ENCODE data around the gene TNFRSF13B. TPM values are rescaled to one million over a fixed set of nuclear protein-coding genes. Genes with fewer than 3 reads are reported as not detected.

Gene TNFRSF13B
- total RNA-seq, 4 donors from 2014 or later = not detected

GRCh38 chr17:16934133-16934795 lies 37.7 kb downstream of the TNFRSF13B start:
- TF ChIP-seq, protein P1, sequence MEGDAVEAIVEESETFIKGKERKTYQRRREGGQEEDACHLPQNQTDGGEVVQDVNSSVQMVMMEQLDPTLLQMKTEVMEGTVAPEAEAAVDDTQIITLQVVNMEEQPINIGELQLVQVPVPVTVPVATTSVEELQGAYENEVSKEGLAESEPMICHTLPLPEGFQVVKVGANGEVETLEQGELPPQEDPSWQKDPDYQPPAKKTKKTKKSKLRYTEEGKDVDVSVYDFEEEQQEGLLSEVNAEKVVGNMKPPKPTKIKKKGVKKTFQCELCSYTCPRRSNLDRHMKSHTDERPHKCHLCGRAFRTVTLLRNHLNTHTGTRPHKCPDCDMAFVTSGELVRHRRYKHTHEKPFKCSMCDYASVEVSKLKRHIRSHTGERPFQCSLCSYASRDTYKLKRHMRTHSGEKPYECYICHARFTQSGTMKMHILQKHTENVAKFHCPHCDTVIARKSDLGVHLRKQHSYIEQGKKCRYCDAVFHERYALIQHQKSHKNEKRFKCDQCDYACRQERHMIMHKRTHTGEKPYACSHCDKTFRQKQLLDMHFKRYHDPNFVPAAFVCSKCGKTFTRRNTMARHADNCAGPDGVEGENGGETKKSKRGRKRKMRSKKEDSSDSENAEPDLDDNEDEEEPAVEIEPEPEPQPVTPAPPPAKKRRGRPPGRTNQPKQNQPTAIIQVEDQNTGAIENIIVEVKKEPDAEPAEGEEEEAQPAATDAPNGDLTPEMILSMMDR (IDR thresholded peaks at IDR 0.05) = no peak
- no peak for TF ChIP-seq POLR2A (IDR thresholded peaks at IDR 0.05)
- Histone ChIP-seq H3K27ac (no peak overlapping the region), H3K36me3 (no peaks in the 10 kb centered on the region), H3K27me3 (no peaks in the 10 kb centered on the region), H3K9me3 (no peaks in the 10 kb centered on the region), H3K4me3 (no peak overlapping the region), H3K4me1 (no peaks in the 10 kb centered on the region)
- intact Hi-C loops (cut with DNase I; ENCODE audit: low total_unique reads) = no loop called here
- no peak for DNase-seq

GRCh38 chr17:16933317-16934132 lies 38.4 kb downstream of the TNFRSF13B start:
- H3K27me3 ChIP-seq = no peaks in the 10 kb centered on the region
- no peaks in the 10 kb centered on the region for H3K9me3 ChIP-seq
- no peaks in the 10 kb centered on the region for H3K36me3 ChIP-seq
- H3K27ac ChIP-seq = no peak overlapping the region
- TF ChIP-seq, protein P1 (IDR thresholded peaks at IDR 0.05) = no peak
- TF ChIP-seq POLR2A (IDR thresholded peaks at IDR 0.05) = no peak
- intact Hi-C loops (cut with DNase I; ENCODE audit: low total_unique reads) = no loop called here
- DNase-seq = no peak
- H3K4me1 ChIP-seq = no peaks in the 10 kb centered on the region
- no peak overlapping the region for H3K4me3 ChIP-seq

DNA sequence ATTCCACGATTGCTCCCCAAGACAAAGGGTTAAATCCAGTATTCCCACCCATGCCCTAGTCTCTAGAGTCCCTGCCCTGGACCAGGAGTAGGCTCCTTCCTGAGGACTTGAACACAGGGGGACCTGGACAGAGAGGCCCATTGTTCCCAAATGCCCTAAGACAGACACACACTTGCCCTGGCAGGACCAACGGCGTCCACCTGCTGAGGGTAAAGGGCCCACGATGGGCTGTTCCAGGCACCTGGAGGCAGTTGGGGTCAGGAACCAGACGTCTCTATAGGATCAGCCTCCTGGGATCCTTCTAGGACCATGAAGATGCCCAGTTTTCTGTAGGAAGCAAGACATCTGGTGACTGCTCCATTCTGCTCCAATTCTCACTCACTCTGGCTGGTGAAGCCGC lies 39.3 kb downstream of the TNFRSF13B start:
- H3K4me3 ChIP-seq = no peak overlapping the region

DNA sequence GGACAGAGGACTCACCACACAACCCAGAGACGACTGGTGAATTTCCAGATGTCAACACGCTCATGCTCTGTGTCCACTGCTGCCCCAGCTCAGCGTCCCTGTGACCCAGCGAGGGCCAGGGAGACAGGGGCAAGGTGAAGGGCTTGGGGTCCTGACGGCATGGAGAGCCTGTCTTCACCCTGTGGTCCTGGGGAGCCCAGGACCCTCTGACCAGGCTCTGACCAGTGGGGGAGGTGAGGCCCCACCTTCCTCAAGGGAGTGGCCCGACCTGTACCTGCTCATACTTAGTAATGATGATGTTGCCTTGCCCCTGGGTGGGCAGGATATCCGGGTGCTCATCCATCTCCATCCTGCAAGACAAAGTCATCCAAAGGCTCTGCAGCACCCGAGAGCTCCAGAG lies 39.8 kb downstream of the TNFRSF13B start:
- no peak overlapping the region for H3K4me3 ChIP-seq
- H3K36me3 ChIP-seq = no peaks in the 10 kb centered on the region
- no peak overlapping the region for H3K27ac ChIP-seq
- TF ChIP-seq POLR2A (IDR thresholded peaks at IDR 0.05) = no peak
- TF ChIP-seq, protein P1 (IDR thresholded peaks at IDR 0.05) = no peak
- no peaks in the 10 kb centered on the region for H3K4me1 ChIP-seq
- no peak for DNase-seq
- intact Hi-C loops (cut with DNase I; ENCODE audit: low total_unique reads) = no loop called here
- H3K27me3 ChIP-seq = no peaks in the 10 kb centered on the region
- no peaks in the 10 kb centered on the region for H3K9me3 ChIP-seq

More for the DNA sequence above, 39.3 kb downstream of the TNFRSF13B start:
- intact Hi-C loops (cut with DNase I; ENCODE audit: low total_unique reads) = no loop called here
- DNase-seq = no peak
- no peaks in the 10 kb centered on the region for H3K9me3 ChIP-seq
- H3K36me3 ChIP-seq = no peaks in the 10 kb centered on the region
- H3K27ac ChIP-seq = no peak overlapping the region
- no peak for TF ChIP-seq POLR2A (IDR thresholded peaks at IDR 0.05)
- no peaks in the 10 kb centered on the region for H3K27me3 ChIP-seq
- no peaks in the 10 kb centered on the region for H3K4me1 ChIP-seq

DNA sequence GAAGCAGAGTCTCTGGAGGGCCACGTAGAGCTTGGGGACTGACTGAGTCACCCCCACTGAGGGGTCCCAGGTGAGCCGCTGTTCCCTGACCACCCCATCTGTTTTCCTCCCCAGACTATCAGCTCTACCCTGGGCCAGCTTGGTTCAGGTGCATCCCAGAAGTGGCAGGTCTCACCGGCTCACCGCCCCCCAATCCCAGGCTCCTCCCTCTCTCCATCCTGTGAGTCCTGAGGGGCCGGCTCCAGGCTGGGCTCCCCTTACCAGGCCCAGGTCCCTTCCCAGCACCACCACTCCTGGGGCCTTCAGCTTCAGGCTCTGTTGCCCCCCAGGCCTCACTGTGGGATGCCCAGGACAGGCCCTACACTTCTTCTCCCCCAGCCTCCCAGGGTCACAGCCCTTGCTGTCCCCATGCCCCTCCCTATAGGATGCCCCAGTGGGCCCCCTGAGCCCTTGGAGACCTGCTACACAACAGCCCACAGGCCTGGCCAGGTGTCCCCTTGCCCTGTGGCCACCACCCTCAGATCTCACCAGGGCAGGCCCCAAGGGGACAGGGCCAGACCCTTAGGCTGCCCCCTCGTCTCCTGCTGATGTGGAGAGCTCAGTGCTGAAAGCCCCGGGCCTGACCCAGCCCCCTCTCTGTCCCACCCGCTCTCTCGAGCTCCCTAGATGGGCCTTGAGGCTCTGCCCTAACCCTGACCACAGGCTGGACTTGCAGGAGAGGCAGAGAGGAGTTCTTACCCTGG lies 40.4 kb downstream of the TNFRSF13B start:
- DNase-seq = no peak
- intact Hi-C loops (cut with DNase I; ENCODE audit: low total_unique reads) = no loop called here
- H3K4me3 ChIP-seq = no peak overlapping the region
- no peak for TF ChIP-seq POLR2A (IDR thresholded peaks at IDR 0.05)
- TF ChIP-seq, protein P1 (IDR thresholded peaks at IDR 0.05) = no peak
- H3K27ac ChIP-seq = no peak overlapping the region
- no peaks in the 10 kb centered on the region for H3K4me1 ChIP-seq
- no peaks in the 10 kb centered on the region for H3K27me3 ChIP-seq
- no peaks in the 10 kb centered on the region for H3K36me3 ChIP-seq
- H3K9me3 ChIP-seq = no peaks in the 10 kb centered on the region

All from uterus (tissue), 4 donors.